GM23338 (cell line): ENCODE measurements around the gene RAD51B. TPM values are rescaled to one million over a fixed set of nuclear protein-coding genes. Genes with fewer than 3 reads are reported as not detected.

ENCODE experiments used
- ATAC-seq: fragments of 200-7000 bp; cut with Tn5 transposase; 3 replicates; pipeline ENCODE4 v1.9.1; 2020
- DNase-seq: peaks from one replicate; pipeline ENCODE4 v3.0.0-alpha.2; 2015; ENCODE audit warnings: low spot score
- H2AFZ ChIP-seq: fragments of 200-600 bp; sonication (generic); 2 replicates; pipeline ENCODE4 v1.8.0; 2016; ENCODE audit warnings: antibody characterized with exemption, mild to moderate bottlenecking, moderate library complexity
- H3F3A ChIP-seq: fragments of 200-600 bp; sonication (generic); replicated peaks from 2 replicates; pipeline ENCODE4 v1.8.0; 2017; ENCODE audit warnings: antibody characterized with exemption, mixed run types, low read depth
- H3K27ac ChIP-seq: fragments of 200-600 bp; sonication (generic); 2 replicates; pipeline ENCODE4 v1.6.1; 2016; ENCODE audit warnings: low read depth
- H3K27me3 ChIP-seq: fragments of 200-600 bp; sonication (generic); 2 replicates; pipeline ENCODE4 v1.8.0; 2016; ENCODE audit warnings: mild to moderate bottlenecking, mixed run types, moderate library complexity; ENCODE audit not compliant: insufficient read depth
- H3K36me3 ChIP-seq: fragments of 200-600 bp; sonication (generic); 2 replicates; pipeline ENCODE4 v1.8.0; 2016; ENCODE audit warnings: mild to moderate bottlenecking; ENCODE audit not compliant: insufficient read depth
- H3K4me1 ChIP-seq: fragments of 200-600 bp; sonication (generic); 2 replicates; pipeline ENCODE4 v1.8.0; 2016; ENCODE audit warnings: mild to moderate bottlenecking, moderate library complexity; ENCODE audit not compliant: insufficient read depth
- H3K4me2 ChIP-seq: fragments of 200-600 bp; sonication (generic); 2 replicates; pipeline ENCODE4 v1.7.1; 2017; ENCODE audit warnings: mixed run types
- H3K4me3 ChIP-seq: fragments of 200-600 bp; sonication (generic); 2 replicates; pipeline ENCODE4 v1.6.1; 2016; ENCODE audit warnings: mixed run types
- H3K79me2 ChIP-seq: fragments of 200-600 bp; sonication (generic); replicated peaks from 2 replicates; pipeline ENCODE4 v1.8.0; 2017; ENCODE audit warnings: mild to moderate bottlenecking; ENCODE audit not compliant: insufficient read depth
- H3K9me2 ChIP-seq: fragments of 200-600 bp; sonication (generic); 2 replicates; pipeline ENCODE4 v1.8.0; 2017; ENCODE audit not compliant: insufficient read depth
- H4K20me1 ChIP-seq: fragments of 200-600 bp; sonication (generic); replicated peaks from 2 replicates; pipeline ENCODE4 v1.8.0; 2017; ENCODE audit warnings: mild to moderate bottlenecking; ENCODE audit not compliant: insufficient read depth
- H3K27ac Mint-ChIP-seq: 2 replicates; pipeline ENCODE4 v1.8.0; 2020; ENCODE audit warnings: inconsistent platforms, mild to moderate bottlenecking, moderate library complexity, mixed read lengths
- H3K27me3 Mint-ChIP-seq: 3 replicates; pipeline ENCODE4 v1.8.0; 2022; ENCODE audit warnings: low read depth, mild to moderate bottlenecking, moderate library complexity, mixed read lengths, inconsistent platforms; ENCODE audit not compliant: insufficient read depth, poor library complexity
- H3K36me3 Mint-ChIP-seq: 3 replicates; pipeline ENCODE4 v1.8.0; 2021; ENCODE audit warnings: low read depth, mild to moderate bottlenecking, inconsistent platforms, moderate library complexity, mixed read lengths
- H3K4me1 Mint-ChIP-seq: 3 replicates; pipeline ENCODE4 v1.8.0; 2020; ENCODE audit warnings: mild to moderate bottlenecking, inconsistent platforms, mixed read lengths
- H3K4me3 Mint-ChIP-seq: 3 replicates; pipeline ENCODE4 v1.8.0; 2021; ENCODE audit warnings: moderate library complexity, mild to moderate bottlenecking, inconsistent platforms, mixed read lengths
- H3K9me3 Mint-ChIP-seq: 3 replicates; pipeline ENCODE4 v1.8.0; 2020; ENCODE audit warnings: moderate library complexity, mild to moderate bottlenecking, inconsistent platforms, mixed read lengths
- EZH2 ChIP-seq: fragments of 200-600 bp; sonication (generic); IDR thresholded peaks from one replicate; pipeline ENCODE4 v1.8.0; 2017; ENCODE audit warnings: antibody characterized with exemption, mild to moderate bottlenecking, low read depth; ENCODE audit not compliant: unreplicated experiment
- NANOG ChIP-seq: IDR thresholded peaks from 2 replicates; pipeline ENCODE4 v1.6.1; 2016; ENCODE audit warnings: antibody characterized with exemption, borderline replicate concordance
- STAT1 ChIP-seq: IDR thresholded peaks from one replicate; pipeline ENCODE4 v1.6.1; 2016; ENCODE audit warnings: antibody characterized with exemption; ENCODE audit not compliant: unreplicated experiment
- ZNF114 ChIP-seq: fragments of 250-450 bp; sonication (Bioruptor Pico); IDR thresholded peaks from 2 replicates; pipeline ENCODE4 v1.5.0; 2020; ENCODE audit warnings: mild to moderate bottlenecking, moderate library complexity
- ZNF331 ChIP-seq: fragments of 250-450 bp; sonication (Bioruptor Pico); IDR thresholded peaks from 2 replicates; pipeline ENCODE4 v1.5.0; 2020; ENCODE audit warnings: low read depth, mild to moderate bottlenecking, moderate library complexity
- polyA plus RNA-seq: library from polyadenylated mRNA; unstranded; fragments of >200 nt; fragmentation: Nextera tagmentation; extraction: Ambion mirVana; gene quantifications from 2 replicates; pipeline ENCODE4 v1.2.1, GENCODE V29; 2016
- total RNA-seq: library from RNA; depleted of rRNA; stranded (reverse); fragments of >200 nt; shearing (Covaris generic); gene quantifications from 2 replicates; pipeline ENCODE4 v1.2.3, GENCODE V29; 2014
- TF ChIP-seq, protein P1 (sequence below): fragments of 250-450 bp; sonication (Bioruptor Pico); IDR thresholded peaks from 2 replicates; pipeline ENCODE4 v1.5.0; 2020; ENCODE audit warnings: mild to moderate bottlenecking, moderate library complexity
- TF ChIP-seq, protein P2 (sequence below): IDR thresholded peaks from 2 replicates; pipeline ENCODE4 v1.6.1; 2016; ENCODE audit warnings: antibody characterized with exemption
- TF ChIP-seq, protein P3 (sequence below): IDR thresholded peaks from one replicate; pipeline ENCODE4 v1.6.1; 2018; ENCODE audit warnings: antibody characterized with exemption; ENCODE audit not compliant: unreplicated experiment

Gene RAD51B
- total and polyA plus RNA-seq, 2 experiments from 2014 or later: 15.7 to 29.1 TPM

DNA sequence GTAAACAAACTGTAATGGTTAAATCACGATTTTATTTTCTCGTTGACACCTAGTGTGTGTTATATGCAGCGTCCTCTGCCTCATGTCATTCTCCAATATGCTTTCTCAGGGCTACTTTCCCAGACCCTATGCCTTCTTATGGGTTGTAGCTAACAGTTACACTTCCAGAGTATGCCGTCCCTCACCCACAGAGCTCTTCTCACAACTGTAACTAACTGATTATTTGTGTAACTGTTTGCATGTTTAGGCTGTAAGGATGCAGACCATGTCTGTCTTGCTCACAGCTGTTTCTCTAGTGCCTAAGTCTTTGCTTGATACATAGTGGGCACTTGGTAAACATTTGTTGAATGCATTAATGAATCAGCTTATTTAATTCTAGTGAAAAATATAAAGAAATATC is 555.8 kb downstream of the RAD51B start:
- H3K36me3 Mint-ChIP-seq: no peaks in the 10 kb centered on the region

DNA sequence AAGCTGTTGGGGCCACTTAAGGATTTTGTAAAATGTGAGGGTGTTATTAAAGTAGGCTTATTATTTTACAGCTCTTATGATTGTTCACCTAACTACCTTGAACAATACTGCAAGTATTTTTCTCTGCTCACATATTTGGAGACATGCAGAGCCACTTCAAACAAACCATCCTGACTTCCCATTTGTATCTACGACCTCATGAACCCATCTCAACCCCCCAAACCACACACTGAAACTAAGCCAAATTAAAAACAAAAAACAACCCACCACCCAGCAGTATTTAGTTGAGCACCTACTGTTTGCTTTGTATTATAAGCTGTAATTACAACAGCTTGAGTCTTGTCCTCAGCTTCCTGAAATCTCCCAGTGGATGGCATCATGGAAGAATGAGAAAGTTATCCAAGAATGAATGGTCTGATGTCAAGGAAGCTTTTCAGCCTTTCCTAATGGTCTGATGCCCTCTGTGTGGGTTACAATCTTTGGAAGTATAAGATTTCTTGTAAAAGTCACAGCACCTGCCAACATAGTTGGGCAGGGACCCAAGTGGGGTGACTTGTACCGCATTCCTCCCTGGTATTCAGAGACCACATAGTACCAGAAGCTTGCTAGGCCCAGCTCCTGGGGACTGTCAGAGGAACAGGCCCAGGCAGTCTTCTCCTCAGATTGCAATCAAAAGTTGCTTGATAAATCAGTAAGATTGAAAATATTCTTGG is 556.6 kb downstream of the RAD51B start:
- Mint-ChIP-seq H3K27me3 (no peaks in the 10 kb centered on the region), H3K9me3 (no peaks in the 10 kb centered on the region; the same call in 2 of the 3 replicates), H3K27ac (no peak overlapping the region), H3K4me1 (peaks cover 28% of the 10 kb centered on the region), H3K4me3 (no peak overlapping the region), H3K36me3 (no peaks in the 10 kb centered on the region)
- Histone ChIP-seq H3K36me3 (no peaks in the 10 kb centered on the region), H2AFZ (no peak overlapping the region), H3K27me3 (no peaks in the 10 kb centered on the region), H3K9me2 (no peaks in the 10 kb centered on the region), H3K4me3 (no peak overlapping the region), H4K20me1 (no peaks in the 10 kb centered on the region), H3K4me1 (peaks cover 13% of the 10 kb centered on the region), H3F3A (no peaks in the 10 kb centered on the region), H3K79me2 (no peaks in the 10 kb centered on the region), H3K27ac (no peak overlapping the region), H3K4me2 (no peak overlapping the region)
- no peak for DNase-seq
- no peak for ATAC-seq
- TF ChIP-seq, protein P1, sequence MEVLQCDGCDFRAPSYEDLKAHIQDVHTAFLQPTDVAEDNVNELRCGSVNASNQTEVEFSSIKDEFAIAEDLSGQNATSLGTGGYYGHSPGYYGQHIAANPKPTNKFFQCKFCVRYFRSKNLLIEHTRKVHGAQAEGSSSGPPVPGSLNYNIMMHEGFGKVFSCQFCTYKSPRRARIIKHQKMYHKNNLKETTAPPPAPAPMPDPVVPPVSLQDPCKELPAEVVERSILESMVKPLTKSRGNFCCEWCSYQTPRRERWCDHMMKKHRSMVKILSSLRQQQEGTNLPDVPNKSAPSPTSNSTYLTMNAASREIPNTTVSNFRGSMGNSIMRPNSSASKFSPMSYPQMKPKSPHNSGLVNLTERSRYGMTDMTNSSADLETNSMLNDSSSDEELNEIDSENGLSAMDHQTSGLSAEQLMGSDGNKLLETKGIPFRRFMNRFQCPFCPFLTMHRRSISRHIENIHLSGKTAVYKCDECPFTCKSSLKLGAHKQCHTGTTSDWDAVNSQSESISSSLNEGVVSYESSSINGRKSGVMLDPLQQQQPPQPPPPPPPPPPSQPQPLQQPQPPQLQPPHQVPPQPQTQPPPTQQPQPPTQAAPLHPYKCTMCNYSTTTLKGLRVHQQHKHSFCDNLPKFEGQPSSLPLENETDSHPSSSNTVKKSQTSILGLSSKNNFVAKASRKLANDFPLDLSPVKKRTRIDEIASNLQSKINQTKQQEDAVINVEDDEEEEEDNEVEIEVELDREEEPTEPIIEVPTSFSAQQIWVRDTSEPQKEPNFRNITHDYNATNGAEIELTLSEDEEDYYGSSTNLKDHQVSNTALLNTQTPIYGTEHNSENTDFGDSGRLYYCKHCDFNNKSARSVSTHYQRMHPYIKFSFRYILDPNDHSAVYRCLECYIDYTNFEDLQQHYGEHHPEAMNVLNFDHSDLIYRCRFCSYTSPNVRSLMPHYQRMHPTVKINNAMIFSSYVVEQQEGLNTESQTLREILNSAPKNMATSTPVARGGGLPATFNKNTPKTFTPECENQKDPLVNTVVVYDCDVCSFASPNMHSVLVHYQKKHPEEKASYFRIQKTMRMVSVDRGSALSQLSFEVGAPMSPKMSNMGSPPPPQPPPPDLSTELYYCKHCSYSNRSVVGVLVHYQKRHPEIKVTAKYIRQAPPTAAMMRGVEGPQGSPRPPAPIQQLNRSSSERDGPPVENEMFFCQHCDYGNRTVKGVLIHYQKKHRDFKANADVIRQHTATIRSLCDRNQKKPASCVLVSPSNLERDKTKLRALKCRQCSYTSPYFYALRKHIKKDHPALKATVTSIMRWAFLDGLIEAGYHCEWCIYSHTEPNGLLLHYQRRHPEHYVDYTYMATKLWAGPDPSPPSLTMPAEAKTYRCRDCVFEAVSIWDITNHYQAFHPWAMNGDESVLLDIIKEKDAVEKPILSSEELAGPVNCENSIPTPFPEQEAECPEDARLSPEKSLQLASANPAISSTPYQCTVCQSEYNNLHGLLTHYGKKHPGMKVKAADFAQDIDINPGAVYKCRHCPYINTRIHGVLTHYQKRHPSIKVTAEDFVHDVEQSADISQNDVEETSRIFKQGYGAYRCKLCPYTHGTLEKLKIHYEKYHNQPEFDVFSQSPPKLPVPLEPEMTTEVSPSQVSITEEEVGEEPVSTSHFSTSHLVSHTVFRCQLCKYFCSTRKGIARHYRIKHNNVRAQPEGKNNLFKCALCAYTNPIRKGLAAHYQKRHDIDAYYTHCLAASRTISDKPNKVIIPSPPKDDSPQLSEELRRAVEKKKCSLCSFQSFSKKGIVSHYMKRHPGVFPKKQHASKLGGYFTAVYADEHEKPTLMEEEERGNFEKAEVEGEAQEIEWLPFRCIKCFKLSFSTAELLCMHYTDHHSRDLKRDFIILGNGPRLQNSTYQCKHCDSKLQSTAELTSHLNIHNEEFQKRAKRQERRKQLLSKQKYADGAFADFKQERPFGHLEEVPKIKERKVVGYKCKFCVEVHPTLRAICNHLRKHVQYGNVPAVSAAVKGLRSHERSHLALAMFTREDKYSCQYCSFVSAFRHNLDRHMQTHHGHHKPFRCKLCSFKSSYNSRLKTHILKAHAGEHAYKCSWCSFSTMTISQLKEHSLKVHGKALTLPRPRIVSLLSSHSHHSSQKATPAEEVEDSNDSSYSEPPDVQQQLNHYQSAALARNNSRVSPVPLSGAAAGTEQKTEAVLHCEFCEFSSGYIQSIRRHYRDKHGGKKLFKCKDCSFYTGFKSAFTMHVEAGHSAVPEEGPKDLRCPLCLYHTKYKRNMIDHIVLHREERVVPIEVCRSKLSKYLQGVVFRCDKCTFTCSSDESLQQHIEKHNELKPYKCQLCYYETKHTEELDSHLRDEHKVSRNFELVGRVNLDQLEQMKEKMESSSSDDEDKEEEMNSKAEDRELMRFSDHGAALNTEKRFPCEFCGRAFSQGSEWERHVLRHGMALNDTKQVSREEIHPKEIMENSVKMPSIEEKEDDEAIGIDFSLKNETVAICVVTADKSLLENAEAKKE (CRISPR knock-in tag): no peak
- no peak for TF ChIP-seq STAT1

More for the DNA sequence above, 555.8 kb downstream of the RAD51B start:
- Mint-ChIP-seq H3K27me3 (no peaks in the 10 kb centered on the region), H3K4me3 (no peak overlapping the region), H3K27ac (no peak overlapping the region), H3K4me1 (peaks cover 28% of the 10 kb centered on the region), H3K9me3 (no peaks in the 10 kb centered on the region; the same call in 2 of the 3 replicates)
- Histone ChIP-seq H3K4me3 (no peak overlapping the region), H4K20me1 (no peaks in the 10 kb centered on the region), H3K27me3 (no peaks in the 10 kb centered on the region), H2AFZ (no peak overlapping the region), H3K4me1 (peaks cover 13% of the 10 kb centered on the region), H3K9me2 (no peaks in the 10 kb centered on the region), H3K27ac (no peak overlapping the region), H3F3A (no peaks in the 10 kb centered on the region), H3K79me2 (no peaks in the 10 kb centered on the region), H3K36me3 (no peaks in the 10 kb centered on the region), H3K4me2 (no peak overlapping the region)
- no peak for ATAC-seq
- no peak for DNase-seq
- TF ChIP-seq ZNF114 (CRISPR knock-in tag) (no peak), EZH2 (no peak), NANOG (no peak), ZNF331 (CRISPR knock-in tag) (no peak)
- TF ChIP-seq, protein P2, sequence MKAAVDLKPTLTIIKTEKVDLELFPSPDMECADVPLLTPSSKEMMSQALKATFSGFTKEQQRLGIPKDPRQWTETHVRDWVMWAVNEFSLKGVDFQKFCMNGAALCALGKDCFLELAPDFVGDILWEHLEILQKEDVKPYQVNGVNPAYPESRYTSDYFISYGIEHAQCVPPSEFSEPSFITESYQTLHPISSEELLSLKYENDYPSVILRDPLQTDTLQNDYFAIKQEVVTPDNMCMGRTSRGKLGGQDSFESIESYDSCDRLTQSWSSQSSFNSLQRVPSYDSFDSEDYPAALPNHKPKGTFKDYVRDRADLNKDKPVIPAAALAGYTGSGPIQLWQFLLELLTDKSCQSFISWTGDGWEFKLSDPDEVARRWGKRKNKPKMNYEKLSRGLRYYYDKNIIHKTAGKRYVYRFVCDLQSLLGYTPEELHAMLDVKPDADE: no peak
- TF ChIP-seq, protein P3, sequence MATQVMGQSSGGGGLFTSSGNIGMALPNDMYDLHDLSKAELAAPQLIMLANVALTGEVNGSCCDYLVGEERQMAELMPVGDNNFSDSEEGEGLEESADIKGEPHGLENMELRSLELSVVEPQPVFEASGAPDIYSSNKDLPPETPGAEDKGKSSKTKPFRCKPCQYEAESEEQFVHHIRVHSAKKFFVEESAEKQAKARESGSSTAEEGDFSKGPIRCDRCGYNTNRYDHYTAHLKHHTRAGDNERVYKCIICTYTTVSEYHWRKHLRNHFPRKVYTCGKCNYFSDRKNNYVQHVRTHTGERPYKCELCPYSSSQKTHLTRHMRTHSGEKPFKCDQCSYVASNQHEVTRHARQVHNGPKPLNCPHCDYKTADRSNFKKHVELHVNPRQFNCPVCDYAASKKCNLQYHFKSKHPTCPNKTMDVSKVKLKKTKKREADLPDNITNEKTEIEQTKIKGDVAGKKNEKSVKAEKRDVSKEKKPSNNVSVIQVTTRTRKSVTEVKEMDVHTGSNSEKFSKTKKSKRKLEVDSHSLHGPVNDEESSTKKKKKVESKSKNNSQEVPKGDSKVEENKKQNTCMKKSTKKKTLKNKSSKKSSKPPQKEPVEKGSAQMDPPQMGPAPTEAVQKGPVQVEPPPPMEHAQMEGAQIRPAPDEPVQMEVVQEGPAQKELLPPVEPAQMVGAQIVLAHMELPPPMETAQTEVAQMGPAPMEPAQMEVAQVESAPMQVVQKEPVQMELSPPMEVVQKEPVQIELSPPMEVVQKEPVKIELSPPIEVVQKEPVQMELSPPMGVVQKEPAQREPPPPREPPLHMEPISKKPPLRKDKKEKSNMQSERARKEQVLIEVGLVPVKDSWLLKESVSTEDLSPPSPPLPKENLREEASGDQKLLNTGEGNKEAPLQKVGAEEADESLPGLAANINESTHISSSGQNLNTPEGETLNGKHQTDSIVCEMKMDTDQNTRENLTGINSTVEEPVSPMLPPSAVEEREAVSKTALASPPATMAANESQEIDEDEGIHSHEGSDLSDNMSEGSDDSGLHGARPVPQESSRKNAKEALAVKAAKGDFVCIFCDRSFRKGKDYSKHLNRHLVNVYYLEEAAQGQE: no peak
